OCI-LY3 (cell line): ENCODE results near the gene PLAC8.
"Not testable (repeated sequence)": the region's sequence is repeated elsewhere in the genome, so short reads cannot be mapped to it uniquely, and the experiment has no call there.

Experiments used
- H2AFZ ChIP-seq: fragments of 200-600, 300-600 bp; shearing (Covaris generic); 2 replicates; pipeline ENCODE4 v1.6.0; 2014; ENCODE audit warnings: antibody characterized with exemption, low read depth, low read length
- H3K27ac ChIP-seq: fragments of 200-600, 300-600 bp; sonication (generic); 2 replicates; pipeline ENCODE4 v1.5.1; 2014; ENCODE audit warnings: mild to moderate bottlenecking, low read length, moderate library complexity, mixed read lengths
- H3K27me3 ChIP-seq: fragments of 200-600, 300-600 bp; sonication (generic); 2 replicates; pipeline ENCODE4 v1.6.1; 2014; ENCODE audit warnings: low read depth, low read length, mixed read lengths
- H3K36me3 ChIP-seq: fragments of 200-600, 300-600 bp; sonication (generic); replicated peaks from 2 replicates; pipeline ENCODE3; 2014; ENCODE audit warnings: low read depth, low read length, mixed read lengths
- H3K4me1 ChIP-seq: fragments of 300-600, 200-600 bp; sonication (generic); 2 replicates; pipeline ENCODE4 v1.6.1; 2014; ENCODE audit warnings: low read length, mixed read lengths
- H3K4me2 ChIP-seq: fragments of 200-600, 300-600 bp; sonication (generic); 2 replicates; pipeline ENCODE4 v1.6.1; 2014; ENCODE audit warnings: low read length, mixed read lengths
- H3K4me3 ChIP-seq: fragments of 300-600, 200-600 bp; sonication (generic); 2 replicates; pipeline ENCODE4 v1.5.1; 2014; ENCODE audit warnings: antibody characterized with exemption, mild to moderate bottlenecking, low read length, moderate library complexity
- H3K79me2 ChIP-seq: fragments of 300-600, 200-600 bp; shearing (Covaris generic); 2 replicates; pipeline ENCODE4 v1.6.1; 2014; ENCODE audit warnings: mild to moderate bottlenecking, low read length, mixed read lengths
- H3K9ac ChIP-seq: fragments of 300-600, 200-600 bp; shearing (Covaris generic); 2 replicates; pipeline ENCODE4 v1.6.0; 2014; ENCODE audit warnings: mild to moderate bottlenecking, low read length, moderate library complexity
- H3K9me3 ChIP-seq: fragments of 200-600, 300-600 bp; shearing (Covaris generic); 2 replicates; pipeline ENCODE4 v1.6.1; 2014; ENCODE audit warnings: low read length, mixed read lengths; ENCODE audit not compliant: insufficient read depth
- H4K20me1 ChIP-seq: fragments of 200-600, 300-600 bp; sonication (generic); 2 replicates; pipeline ENCODE4 v1.6.1; 2016; ENCODE audit warnings: low read length, mixed read lengths; ENCODE audit not compliant: insufficient read depth
- EZH2phosphoT487 ChIP-seq: fragments of 200-600 bp; shearing (Covaris generic); IDR thresholded peaks from 2 replicates; pipeline ENCODE4 v1.6.1; 2018; ENCODE audit warnings: antibody characterized with exemption, mixed run types, low read depth
- TF ChIP-seq, protein P1 (sequence below): fragments of 200-600, 300-600 bp; sonication (generic); IDR thresholded peaks from 2 replicates; pipeline ENCODE4 v1.5.1; 2014; ENCODE audit warnings: antibody characterized with exemption, low read length, low read depth

The PLAC8 gene

DNA sequence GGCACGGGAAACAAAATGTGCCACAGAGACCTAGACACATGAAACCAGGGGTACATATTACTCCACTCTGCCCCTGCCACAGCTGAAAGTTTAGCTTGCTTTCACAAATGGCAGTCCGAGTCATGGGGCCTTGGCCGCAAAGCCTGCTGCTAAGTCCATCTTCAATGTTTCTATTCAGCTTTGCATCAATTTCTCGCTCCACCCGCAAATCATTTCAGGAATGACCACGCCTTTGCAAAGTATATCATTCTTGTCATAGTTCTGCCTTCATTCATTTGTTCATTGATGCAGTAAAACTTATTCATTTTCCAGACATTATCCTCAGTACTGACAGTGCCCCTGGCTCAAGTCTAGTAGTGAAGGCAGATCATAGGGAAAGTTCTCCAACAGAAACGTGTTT is 9.5 kb downstream of the PLAC8 start:
- Histone ChIP-seq H3K4me1 (peaks cover 9% of the 10 kb centered on the region), H3K27ac (no peak overlapping the region), H3K79me2 (no peaks in the 10 kb centered on the region), H3K4me3 (no peak overlapping the region), H3K27me3 (no peaks in the 10 kb centered on the region), H3K9me3 (no peaks in the 10 kb centered on the region), H2AFZ (no peak overlapping the region), H3K36me3 (peaks cover 2% of the 10 kb centered on the region), H3K9ac (no peak overlapping the region), H3K4me2 (no peak overlapping the region), H4K20me1 (no peaks in the 10 kb centered on the region)
- TF ChIP-seq, protein P1, sequence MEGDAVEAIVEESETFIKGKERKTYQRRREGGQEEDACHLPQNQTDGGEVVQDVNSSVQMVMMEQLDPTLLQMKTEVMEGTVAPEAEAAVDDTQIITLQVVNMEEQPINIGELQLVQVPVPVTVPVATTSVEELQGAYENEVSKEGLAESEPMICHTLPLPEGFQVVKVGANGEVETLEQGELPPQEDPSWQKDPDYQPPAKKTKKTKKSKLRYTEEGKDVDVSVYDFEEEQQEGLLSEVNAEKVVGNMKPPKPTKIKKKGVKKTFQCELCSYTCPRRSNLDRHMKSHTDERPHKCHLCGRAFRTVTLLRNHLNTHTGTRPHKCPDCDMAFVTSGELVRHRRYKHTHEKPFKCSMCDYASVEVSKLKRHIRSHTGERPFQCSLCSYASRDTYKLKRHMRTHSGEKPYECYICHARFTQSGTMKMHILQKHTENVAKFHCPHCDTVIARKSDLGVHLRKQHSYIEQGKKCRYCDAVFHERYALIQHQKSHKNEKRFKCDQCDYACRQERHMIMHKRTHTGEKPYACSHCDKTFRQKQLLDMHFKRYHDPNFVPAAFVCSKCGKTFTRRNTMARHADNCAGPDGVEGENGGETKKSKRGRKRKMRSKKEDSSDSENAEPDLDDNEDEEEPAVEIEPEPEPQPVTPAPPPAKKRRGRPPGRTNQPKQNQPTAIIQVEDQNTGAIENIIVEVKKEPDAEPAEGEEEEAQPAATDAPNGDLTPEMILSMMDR: no peak
- TF ChIP-seq EZH2phosphoT487: no peak

DNA sequence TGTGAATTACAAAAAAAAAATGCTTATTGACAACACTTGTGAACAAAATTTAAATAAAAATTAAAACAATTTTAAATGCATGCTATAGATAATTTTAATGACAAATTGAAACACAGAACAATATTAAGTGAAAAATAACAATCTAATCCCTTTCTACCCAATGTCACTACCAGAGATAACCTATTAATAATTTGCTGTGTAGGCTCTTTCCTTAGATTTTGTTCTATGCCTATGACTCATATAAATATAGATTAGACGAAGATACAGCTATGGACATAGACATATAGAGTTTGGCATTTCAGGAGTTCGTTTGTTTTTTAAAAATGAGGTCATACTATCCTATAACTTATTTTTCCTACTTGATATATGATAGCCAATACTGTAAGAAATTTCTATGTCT is 18.1 kb downstream of the PLAC8 start:
- no peaks in the 10 kb centered on the region for H3K79me2 ChIP-seq
- TF ChIP-seq, protein P1: no peak
- no peak for TF ChIP-seq EZH2phosphoT487
- H3K27ac ChIP-seq: no peak overlapping the region
- no peaks in the 10 kb centered on the region for H3K9me3 ChIP-seq
- no peak overlapping the region for H3K4me3 ChIP-seq
- no peaks in the 10 kb centered on the region for H4K20me1 ChIP-seq
- no peak overlapping the region for H2AFZ ChIP-seq
- no peaks in the 10 kb centered on the region for H3K27me3 ChIP-seq
- H3K36me3 ChIP-seq: no peaks in the 10 kb centered on the region
- H3K4me1 ChIP-seq: no peaks in the 10 kb centered on the region
- no peak overlapping the region for H3K9ac ChIP-seq
- H3K4me2 ChIP-seq: no peak overlapping the region

DNA sequence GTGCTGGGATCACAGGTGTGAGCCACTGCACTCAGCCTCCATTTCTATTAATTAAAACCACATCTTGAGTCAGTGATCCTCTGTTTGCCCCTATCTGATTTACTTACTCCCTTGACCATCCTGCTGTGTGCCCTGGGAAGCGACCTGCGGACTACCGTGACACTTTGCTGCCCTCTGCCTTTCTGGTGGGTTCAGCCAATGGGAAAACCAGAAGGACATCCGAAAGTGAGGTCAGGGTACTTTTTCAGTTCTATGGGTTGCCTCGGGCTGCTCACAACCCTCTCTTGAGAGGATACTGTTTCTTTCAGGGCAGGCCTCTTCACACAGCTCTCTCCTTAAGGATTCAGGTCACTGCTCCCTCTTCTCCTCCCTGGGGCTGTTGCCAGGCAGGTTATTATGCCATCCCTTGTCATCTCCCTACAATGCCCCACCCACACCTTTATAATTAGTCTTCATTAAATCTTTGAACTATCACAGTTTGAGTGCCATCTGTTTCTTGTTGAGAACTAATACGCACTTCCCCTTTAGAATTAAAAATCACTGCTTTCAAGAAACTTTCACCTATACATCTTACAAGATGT is 21.4 kb downstream of the PLAC8 start:
- H3K79me2 ChIP-seq: no peaks in the 10 kb centered on the region
- H3K9ac ChIP-seq: no peak overlapping the region
- no peaks in the 10 kb centered on the region for H4K20me1 ChIP-seq
- H3K4me1 ChIP-seq: peaks cover 6% of the 10 kb centered on the region; the same call in 1 of the 2 replicates
- no peaks in the 10 kb centered on the region for H3K9me3 ChIP-seq
- H3K4me2 ChIP-seq: no peak overlapping the region
- no peak overlapping the region for H3K27ac ChIP-seq
- TF ChIP-seq, protein P1: no peak
- TF ChIP-seq EZH2phosphoT487: no peak
- H3K4me3 ChIP-seq: no peak overlapping the region
- no peak overlapping the region for H2AFZ ChIP-seq
- H3K36me3 ChIP-seq: no peaks in the 10 kb centered on the region
- no peaks in the 10 kb centered on the region for H3K27me3 ChIP-seq

DNA sequence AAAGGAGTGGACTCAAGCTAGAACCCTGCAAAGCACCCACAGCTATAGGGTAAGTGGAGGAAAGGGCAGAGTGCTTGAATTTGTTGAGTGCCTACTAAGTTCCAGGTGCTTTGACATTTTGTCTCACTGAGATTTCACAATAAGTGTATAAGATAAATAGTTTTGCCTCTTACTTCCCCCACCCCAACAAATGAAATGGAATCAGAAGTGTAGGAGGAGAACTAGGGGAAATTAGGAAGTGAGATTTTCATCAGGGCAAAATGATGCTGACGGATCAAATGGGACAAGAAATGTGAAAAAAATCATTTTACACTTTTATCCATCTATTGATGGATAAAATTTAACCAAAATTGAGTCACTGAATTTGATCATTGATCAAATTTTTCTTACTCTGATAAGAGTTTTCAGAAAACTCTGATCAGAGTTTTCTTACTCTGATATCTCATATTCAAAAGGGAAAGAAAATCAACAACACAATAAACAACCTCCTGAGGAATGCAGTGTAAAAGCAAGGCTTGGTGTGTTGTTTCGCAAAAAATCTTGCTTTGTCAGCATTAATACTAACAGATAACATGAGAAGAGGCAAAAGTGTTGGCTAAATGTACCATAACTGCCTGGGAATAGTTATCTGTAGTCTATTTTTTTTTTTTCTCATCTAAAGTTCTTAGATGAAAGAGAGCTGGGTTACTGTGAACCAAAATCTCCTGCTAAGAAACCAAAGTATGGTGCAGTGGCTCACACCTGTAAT is 24.9 kb downstream of the PLAC8 start:
- Histone ChIP-seq H3K79me2 (no peaks in the 10 kb centered on the region), H3K4me3 (no peak overlapping the region), H3K9ac (no peak overlapping the region), H3K4me1 (peaks cover 6% of the 10 kb centered on the region; the same call in 1 of the 2 replicates), H3K36me3 (no peaks in the 10 kb centered on the region), H3K27ac (no peak overlapping the region), H3K9me3 (no peaks in the 10 kb centered on the region), H3K27me3 (no peaks in the 10 kb centered on the region), H3K4me2 (no peak overlapping the region), H2AFZ (no peak overlapping the region), H4K20me1 (no peaks in the 10 kb centered on the region)
- TF ChIP-seq, protein P1: no peak
- TF ChIP-seq EZH2phosphoT487: no peak

DNA sequence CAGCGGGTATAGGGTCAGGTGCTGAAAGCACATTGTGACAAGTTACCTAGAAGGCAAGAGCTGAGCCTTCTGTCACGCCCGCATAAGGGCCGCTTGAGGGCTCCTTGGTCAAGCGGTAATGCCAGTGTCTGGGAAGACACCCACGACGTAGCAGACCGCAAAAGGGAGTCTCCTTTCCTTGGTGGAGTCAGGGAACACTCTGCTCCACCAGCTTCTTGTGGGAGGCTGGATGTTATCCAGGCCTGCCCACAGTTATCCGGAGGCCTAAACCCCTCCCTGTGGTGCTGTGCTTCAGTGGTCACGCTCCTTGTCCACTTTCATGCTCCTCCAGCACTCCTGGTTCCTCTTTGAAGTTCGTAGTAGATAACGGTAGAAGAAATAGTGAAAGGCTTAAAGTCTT is 29.6 kb downstream of the PLAC8 start:
- not testable (repeated sequence) for H2AFZ ChIP-seq, H4K20me1 ChIP-seq, H3K79me2 ChIP-seq, H3K9me3 ChIP-seq, H3K27ac ChIP-seq, H3K27me3 ChIP-seq, H3K4me2 ChIP-seq, H3K4me3 ChIP-seq, H3K36me3 ChIP-seq, H3K9ac ChIP-seq
- peaks cover 15% of the 10 kb centered on the region for H3K4me1 ChIP-seq
